ENCODE measurements around the gene ORM2. TPM values are rescaled to one million over a fixed set of nuclear protein-coding genes. Genes with fewer than 3 reads are reported as not detected.

ORM2 gene
- total RNA-seq, 2 donors from 2014 or later = not detected

DNA sequence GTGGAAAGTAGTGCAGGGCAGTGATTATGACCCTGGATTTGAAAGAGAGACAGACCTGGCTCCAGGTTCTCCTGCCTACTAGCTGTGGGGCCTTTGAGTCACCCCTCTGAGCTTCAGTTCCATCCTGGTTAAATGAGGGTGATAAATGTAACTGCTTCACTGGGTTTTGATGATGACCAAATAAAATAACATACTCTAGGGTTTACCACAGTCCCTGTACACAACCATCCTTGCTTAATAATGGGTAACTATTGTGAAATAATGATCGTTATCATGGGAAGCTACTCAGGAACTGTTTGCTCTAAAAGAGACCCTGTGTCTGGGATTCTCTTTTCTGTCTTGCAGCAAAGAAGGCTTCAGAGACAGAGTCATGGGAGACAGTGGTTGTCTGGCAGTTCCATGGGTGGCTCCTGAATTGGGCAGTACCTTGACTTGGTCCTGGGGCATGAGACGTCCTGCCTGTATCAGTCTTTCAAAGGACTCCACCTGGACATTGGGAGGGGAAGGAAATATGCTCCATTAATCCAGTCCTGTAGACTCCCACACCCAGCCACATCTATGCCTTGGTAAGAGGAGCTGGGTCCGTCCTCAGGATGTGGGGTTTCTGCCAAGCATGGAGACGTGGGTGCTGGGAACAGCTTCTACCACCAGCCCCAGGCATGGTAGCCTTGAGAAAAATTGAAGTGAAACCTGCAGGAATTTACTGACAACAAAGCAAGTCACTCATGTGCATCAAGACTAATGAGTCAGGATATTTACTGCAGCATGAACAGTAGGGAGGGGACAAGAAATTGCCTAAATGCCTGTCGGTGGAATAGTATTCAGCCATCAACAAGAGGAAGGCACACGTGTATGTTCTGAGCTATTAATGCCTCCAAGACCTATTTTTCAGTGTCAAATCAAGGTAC is 34.7 kb downstream of the ORM2 start:
- H3K27ac Mint-ChIP-seq = peak overlapping the region; percentile 96
- DNase-seq (no peak), ATAC-seq (no peak)
- peak overlapping the region; percentile 71 for H3K4me3 Mint-ChIP-seq
- H3K4me1 Mint-ChIP-seq = peaks cover 69% of the 10 kb centered on the region
- peaks cover 9% of the 10 kb centered on the region for H3K36me3 Mint-ChIP-seq (ENCODE audit: low read depth)
- H3K27me3 Mint-ChIP-seq = no peaks in the 10 kb centered on the region
- H3K9me3 ChIP-seq (ENCODE audit: control insufficient read depth, low read length, poor library complexity, severe bottlenecking) = no peaks in the 10 kb centered on the region

GRCh38 chr9:114365194-114365593 is 35.5 kb downstream of the ORM2 start:
- ATAC-seq (no peak), DNase-seq (no peak)
- Mint-ChIP-seq H3K4me3 (no peak overlapping the region), H3K36me3 (ENCODE audit: low read depth) (peaks cover 14% of the 10 kb centered on the region), H3K4me1 (peaks cover 70% of the 10 kb centered on the region), H3K27me3 (no peaks in the 10 kb centered on the region), H3K27ac (peak overlapping the region; percentile 96)
- H3K9me3 ChIP-seq (ENCODE audit: control insufficient read depth, low read length, poor library complexity, severe bottlenecking) = no peaks in the 10 kb centered on the region

DNA sequence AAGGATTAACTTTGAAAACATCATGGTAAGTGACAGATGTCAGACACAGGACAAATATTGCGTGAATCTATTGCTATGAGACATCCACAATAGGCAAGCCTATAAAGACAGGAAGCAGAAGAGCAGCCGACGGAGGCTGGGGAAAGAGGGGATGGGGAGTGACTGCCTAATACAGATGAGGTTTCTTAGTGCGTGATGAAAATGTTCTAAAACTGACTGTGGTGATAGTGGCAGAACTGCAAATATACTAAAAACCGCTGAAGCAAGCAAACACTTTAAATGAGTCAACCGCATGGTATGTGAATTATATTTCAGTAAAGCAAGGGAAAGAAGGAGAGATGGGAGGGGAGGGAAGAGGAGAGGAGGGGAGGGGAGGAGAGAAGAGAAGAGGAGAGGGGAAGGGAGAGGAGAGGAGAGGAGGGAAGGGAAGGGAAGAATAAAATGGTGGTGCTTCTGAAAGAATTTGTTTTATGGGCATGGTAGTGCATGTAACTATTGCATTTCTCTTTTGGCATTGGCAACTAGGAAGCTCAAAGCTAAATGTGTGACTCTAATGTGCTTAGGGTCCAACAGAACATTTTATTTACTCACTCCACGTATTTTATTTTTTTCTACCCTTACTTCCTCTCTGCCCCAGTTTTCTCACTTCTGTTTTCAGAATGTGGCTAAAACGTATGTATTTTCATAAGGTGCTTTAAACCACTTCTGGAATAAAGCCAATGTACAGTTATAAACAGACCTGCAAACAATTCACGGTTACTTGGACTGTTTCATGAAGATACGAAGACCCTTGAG is 36.9 kb downstream of the ORM2 start:
- peak; percentile 69 for ATAC-seq
- peaks cover 66% of the 10 kb centered on the region for H3K4me1 Mint-ChIP-seq

DNA sequence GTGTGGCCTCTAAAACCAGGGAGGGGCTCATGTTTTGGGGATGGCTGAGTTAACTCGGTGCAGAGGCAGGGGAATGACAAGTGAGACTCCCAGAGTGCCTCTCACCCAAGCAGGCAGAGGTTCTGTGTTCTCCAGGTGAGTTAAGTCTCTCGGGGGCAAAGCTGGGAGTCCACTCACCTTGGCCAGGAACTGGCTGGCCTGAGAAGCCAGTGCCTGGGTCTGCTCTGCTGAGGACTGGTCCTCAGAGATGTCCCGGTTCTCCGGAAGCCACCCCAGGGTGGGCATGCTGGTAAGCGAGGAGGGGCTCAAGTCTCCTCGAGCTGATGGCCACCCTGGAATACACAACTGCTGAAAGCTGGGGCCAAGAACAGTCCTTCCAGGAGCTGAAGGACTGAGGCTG is 37.7 kb downstream of the ORM2 start:
- no peak for DNase-seq
- Mint-ChIP-seq H3K4me3 (peak overlapping the region; percentile 90), H3K36me3 (ENCODE audit: low read depth) (peaks cover 9% of the 10 kb centered on the region)

More for the DNA sequence above, 36.9 kb downstream of the ORM2 start:
- H3K27ac Mint-ChIP-seq = peak overlapping the region; percentile 96
- peaks cover 9% of the 10 kb centered on the region for H3K36me3 Mint-ChIP-seq (ENCODE audit: low read depth)
- no peaks in the 10 kb centered on the region for H3K9me3 ChIP-seq (ENCODE audit: control insufficient read depth, low read length, poor library complexity, severe bottlenecking)
- no peak for DNase-seq
- H3K4me3 Mint-ChIP-seq = peak overlapping the region; percentile 90
- no peaks in the 10 kb centered on the region for H3K27me3 Mint-ChIP-seq

GRCh38 chr9:114367772-114368569 is 38.3 kb downstream of the ORM2 start:
- H3K4me1 Mint-ChIP-seq = peaks cover 75% of the 10 kb centered on the region
- peak overlapping the region; percentile 90 for H3K4me3 Mint-ChIP-seq
- DNase-seq = no peak
- ATAC-seq = no peak
- H3K27me3 Mint-ChIP-seq = no peaks in the 10 kb centered on the region
- peak overlapping the region; percentile 96 for H3K27ac Mint-ChIP-seq
- H3K9me3 ChIP-seq (ENCODE audit: control insufficient read depth, low read length, poor library complexity, severe bottlenecking) = no peaks in the 10 kb centered on the region
- peaks cover 9% of the 10 kb centered on the region for H3K36me3 Mint-ChIP-seq (ENCODE audit: low read depth)

More for the DNA sequence above, 37.7 kb downstream of the ORM2 start:
- Mint-ChIP-seq H3K4me1 (peaks cover 72% of the 10 kb centered on the region), H3K27ac (peak overlapping the region; percentile 96), H3K27me3 (no peaks in the 10 kb centered on the region)
- no peaks in the 10 kb centered on the region for H3K9me3 ChIP-seq (ENCODE audit: control insufficient read depth, low read length, poor library complexity, severe bottlenecking)
- ATAC-seq = no peak

DNA sequence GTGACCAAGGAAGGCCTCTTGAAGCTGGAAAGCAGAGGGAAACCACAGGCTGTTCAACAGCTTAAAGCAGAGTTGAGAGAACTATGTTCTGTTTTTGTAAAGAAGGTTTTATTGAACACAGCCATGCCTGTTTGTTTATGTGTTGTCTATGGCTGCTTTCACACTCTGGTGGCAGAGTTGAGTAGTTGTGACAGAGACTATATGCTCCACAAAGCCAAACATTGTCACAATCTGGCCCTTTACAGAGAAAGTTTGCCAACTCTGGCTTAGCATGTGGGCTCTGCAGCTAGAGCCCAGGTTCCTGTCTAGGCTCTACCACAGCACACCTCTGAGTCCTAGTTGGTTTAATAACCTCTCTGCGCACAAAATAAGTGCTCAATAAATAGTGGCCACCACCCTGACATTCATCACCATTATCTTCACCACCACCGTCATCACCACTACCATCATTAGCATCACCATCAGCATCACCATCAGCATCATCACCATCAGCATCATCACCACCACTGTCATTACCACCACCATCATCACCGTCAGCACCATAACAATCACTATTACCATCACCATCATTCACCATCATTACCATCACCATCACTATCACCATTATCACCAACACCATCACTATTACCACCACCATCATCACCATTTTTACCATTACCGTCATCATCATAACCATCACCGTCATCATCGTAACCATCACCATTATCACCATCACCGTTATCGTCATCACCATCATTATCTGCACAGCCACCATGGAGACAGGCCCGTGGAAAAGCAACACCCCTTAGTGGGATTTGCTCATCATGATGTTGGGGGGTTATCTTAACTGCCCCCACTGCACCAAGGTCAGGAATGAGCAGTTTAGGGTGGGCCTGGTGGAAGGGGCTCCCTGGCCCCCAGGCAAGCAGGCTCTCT is 39.8 kb downstream of the ORM2 start:
- Mint-ChIP-seq H3K4me1 (peaks cover 74% of the 10 kb centered on the region), H3K36me3 (ENCODE audit: low read depth) (peaks cover 10% of the 10 kb centered on the region), H3K27ac (peak overlapping the region; percentile 84), H3K27me3 (no peaks in the 10 kb centered on the region), H3K4me3 (peak overlapping the region; percentile 81)
- H3K9me3 ChIP-seq (ENCODE audit: control insufficient read depth, low read length, poor library complexity, severe bottlenecking) = no peaks in the 10 kb centered on the region
- DNase-seq (no peak), ATAC-seq (no peak)

DNA sequence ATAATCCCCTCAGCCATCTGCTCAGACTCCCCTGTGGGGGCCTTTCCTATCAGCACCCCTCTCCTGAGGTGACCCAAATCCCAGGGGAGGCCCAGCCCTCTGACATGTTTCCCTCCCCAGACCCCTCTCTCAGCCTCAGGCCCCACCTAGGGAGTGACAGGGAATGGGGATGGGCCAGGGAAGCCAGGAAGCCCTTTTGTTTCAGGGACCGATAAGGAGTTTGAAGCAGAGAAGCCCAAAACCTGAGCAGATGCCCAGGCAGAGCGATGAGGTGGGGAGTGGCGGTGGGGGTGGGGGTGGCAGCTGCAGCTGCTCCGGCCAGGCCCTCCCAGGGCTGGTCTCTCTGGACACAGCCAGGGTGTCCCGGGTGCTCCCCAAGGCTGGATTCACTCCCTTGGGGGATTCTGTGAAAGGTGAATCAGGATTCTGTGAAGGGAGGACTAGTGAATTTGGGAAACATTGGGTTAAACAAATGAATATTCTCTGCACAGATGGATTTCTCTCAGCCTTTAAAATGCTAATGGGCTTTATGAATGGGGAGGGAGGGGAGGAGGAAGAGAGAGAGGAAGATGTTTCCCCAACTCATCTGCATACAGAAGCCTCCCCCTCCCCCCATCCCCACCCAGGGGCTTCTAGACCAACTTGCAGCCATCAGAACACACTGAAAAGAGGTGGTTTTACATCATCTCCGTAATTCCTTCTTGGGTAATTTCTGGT is 40.7 kb downstream of the ORM2 start:
- H3K27me3 Mint-ChIP-seq = no peaks in the 10 kb centered on the region
- ATAC-seq (no peak), DNase-seq (no peak)
- H3K36me3 Mint-ChIP-seq (ENCODE audit: low read depth) = peaks cover 16% of the 10 kb centered on the region
- no peaks in the 10 kb centered on the region for H3K9me3 ChIP-seq (ENCODE audit: control insufficient read depth, low read length, poor library complexity, severe bottlenecking)
- H3K4me1 Mint-ChIP-seq = peaks cover 78% of the 10 kb centered on the region
- peak overlapping the region; percentile 86 for H3K4me3 Mint-ChIP-seq
- peak overlapping the region; percentile 84 for H3K27ac Mint-ChIP-seq

GRCh38 chr9:114370968-114371320 is 41.3 kb downstream of the ORM2 start:
- no peaks in the 10 kb centered on the region for H3K9me3 ChIP-seq (ENCODE audit: control insufficient read depth, low read length, poor library complexity, severe bottlenecking)
- H3K27me3 Mint-ChIP-seq = no peaks in the 10 kb centered on the region
- ATAC-seq (no peak), DNase-seq (no peak)
- H3K27ac Mint-ChIP-seq = peak overlapping the region; percentile 84
- peaks cover 16% of the 10 kb centered on the region for H3K36me3 Mint-ChIP-seq (ENCODE audit: low read depth)
- peak overlapping the region; percentile 86 for H3K4me3 Mint-ChIP-seq
- peaks cover 80% of the 10 kb centered on the region for H3K4me1 Mint-ChIP-seq

- H3K9me3 ChIP-seq (ENCODE audit: control insufficient read depth, low read length, poor library complexity, severe bottlenecking) = no peaks in the 10 kb centered on the region
- Mint-ChIP-seq H3K4me3 (peak overlapping the region; percentile 86), H3K4me1 (peaks cover 78% of the 10 kb centered on the region), H3K36me3 (ENCODE audit: low read depth) (peaks cover 14% of the 10 kb centered on the region), H3K27me3 (no peaks in the 10 kb centered on the region), H3K27ac (peak overlapping the region; percentile 84)
- no peak for DNase-seq
- ATAC-seq = no peak
Observed at GRCh38 chr9:114371343-114371944, 41.8 kb downstream of the ORM2 start.

DNA sequence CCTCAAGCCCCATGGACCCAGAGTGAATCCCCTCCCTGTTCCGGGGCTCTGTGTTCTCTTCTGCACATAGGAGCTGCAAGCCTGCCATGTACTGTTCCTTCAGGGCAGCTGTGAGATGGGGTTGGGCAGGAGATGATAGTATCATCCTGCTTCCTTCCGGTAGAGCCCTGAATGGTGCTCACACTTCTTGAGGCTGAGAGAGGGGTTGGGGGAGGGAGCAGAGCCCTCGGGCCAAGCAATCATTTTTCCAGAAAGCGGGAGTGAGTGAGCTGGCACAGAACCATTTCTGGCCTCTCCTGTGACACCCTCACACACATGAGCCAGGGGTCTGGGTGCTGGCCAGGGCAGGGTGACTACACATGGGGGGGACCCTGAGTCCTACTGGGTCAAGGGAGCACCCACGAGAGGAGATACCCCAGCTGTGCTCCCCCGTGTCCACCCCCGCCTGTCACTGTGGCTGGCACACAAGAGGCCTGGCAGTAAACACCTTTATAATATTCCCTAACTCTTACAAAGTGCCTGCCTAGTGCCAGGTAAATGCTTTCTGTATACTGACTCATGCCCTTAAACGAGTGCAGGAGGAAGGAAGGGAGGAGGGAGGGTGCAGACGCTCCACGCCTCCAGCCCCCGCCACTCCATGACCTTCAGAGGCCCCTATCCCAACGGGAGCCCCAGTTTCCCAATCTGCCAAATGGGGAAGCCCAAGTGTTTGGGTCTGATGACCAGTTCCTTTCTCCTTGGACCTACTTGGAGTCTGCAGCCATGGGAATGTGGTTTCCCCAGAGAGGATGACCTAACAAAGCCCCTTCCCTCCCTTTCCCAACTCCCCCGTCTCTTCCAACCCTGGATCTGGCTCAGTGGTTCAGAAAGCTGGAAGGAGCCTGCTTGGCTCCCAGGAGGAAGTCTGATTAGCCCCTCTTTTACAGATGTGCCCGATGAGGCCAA is 42.6 kb downstream of the ORM2 start:
- peak; percentile 58 for ATAC-seq
- no peaks in the 10 kb centered on the region for H3K9me3 ChIP-seq (ENCODE audit: control insufficient read depth, low read length, poor library complexity, severe bottlenecking)
- peaks cover 77% of the 10 kb centered on the region for H3K4me1 Mint-ChIP-seq
- peak overlapping the region; percentile 84 for H3K27ac Mint-ChIP-seq
- peak overlapping the region; percentile 86 for H3K4me3 Mint-ChIP-seq
- DNase-seq = peak in 1 of 3 donors; percentile 33
- H3K36me3 Mint-ChIP-seq (ENCODE audit: low read depth) = peaks cover 12% of the 10 kb centered on the region
- H3K27me3 Mint-ChIP-seq = no peaks in the 10 kb centered on the region

Data from T-helper 17 cell (primary cell).